T-helper 22 cell (primary cell): ENCODE measurements around the gene GPR55.
"Not testable (repeated sequence)": the region's sequence is repeated elsewhere in the genome, so short reads cannot be mapped to it uniquely, and the experiment has no call there.

Source experiments
- DNase-seq: peaks from one replicate; pipeline ENCODE4 v3.0.0-alpha.2; 2020; ENCODE audit warnings: low read depth

Gene GPR55

GRCh38 chr2:230950874-230951339 is 25.9 kb upstream of the GPR55 start:
- no peak for DNase-seq

GRCh38 chr2:230949966-230950873 is 25.2 kb upstream of the GPR55 start:
- DNase-seq = no peak

GRCh38 chr2:230947908-230948365 is 22.9 kb upstream of the GPR55 start:
- DNase-seq = no peak

GRCh38 chr2:230947235-230947576 is 22.2 kb upstream of the GPR55 start:
- DNase-seq = no peak

- DNase-seq = no peak
These were observed 21.6 kb upstream of the GPR55 start for GRCh38 chr2:230946429-230947234.

GRCh38 chr2:230944757-230945372 is 19.8 kb upstream of the GPR55 start:
- DNase-seq = no peak

- DNase-seq = no peak
These were observed 19.1 kb upstream of the GPR55 start for GRCh38 chr2:230944123-230944653.

GRCh38 chr2:230942920-230943896 is 18.2 kb upstream of the GPR55 start:
- DNase-seq = no peak

- no peak for DNase-seq
These were observed 17.3 kb upstream of the GPR55 start for GRCh38 chr2:230942371-230942770.

GRCh38 chr2:230941202-230942180 is 16.4 kb upstream of the GPR55 start:
- DNase-seq = no peak

GRCh38 chr2:230940471-230940815 is 15.4 kb upstream of the GPR55 start:
- DNase-seq = no peak

GRCh38 chr2:230939691-230940470 is 14.8 kb upstream of the GPR55 start:
- no peak for DNase-seq

GRCh38 chr2:230939066-230939591 is 14.1 kb upstream of the GPR55 start:
- DNase-seq = no peak

- no peak for DNase-seq
These were observed 13.5 kb upstream of the GPR55 start for GRCh38 chr2:230938516-230939065.

GRCh38 chr2:230938098-230938497 is 13.1 kb upstream of the GPR55 start:
- no peak for DNase-seq

GRCh38 chr2:230937362-230937761 is 12.3 kb upstream of the GPR55 start:
- DNase-seq = no peak

- DNase-seq = not testable (repeated sequence)
These were observed 11.2 kb upstream of the GPR55 start for GRCh38 chr2:230936243-230936642.

GRCh38 chr2:230935130-230935430 is 10.0 kb upstream of the GPR55 start:
- DNase-seq = no peak
